HUDEP-2 (cell line): ENCODE measurements around the gene CILP.
"Not testable (repeated sequence)": the region's sequence is repeated elsewhere in the genome, so short reads cannot be mapped to it uniquely, and the experiment has no call there.

Experiments
- DNase-seq, 76 experiments: peaks; one replicate each; lab custom pipeline; 2025; ENCODE audit not compliant: unreplicated experiment in 76 of 76; lab: John Stamatoyannopoulos, UW

The CILP gene

DNA sequence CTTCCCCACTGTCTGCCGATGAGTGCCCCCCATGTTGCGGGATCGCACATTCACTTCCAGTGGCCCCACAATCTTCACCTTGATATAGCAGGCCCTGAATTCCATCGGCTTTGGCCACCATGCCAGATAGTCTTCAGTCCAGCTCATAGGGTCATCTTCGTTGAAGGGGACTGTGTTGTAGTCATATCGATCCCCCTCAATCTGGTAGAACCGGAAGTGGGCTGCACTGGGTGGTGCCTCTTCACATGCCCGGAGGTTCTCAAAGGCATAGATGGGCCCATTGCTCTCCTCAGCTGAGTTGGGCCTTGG, 14.0 kb downstream of the CILP start:
- DNase-seq, result no peak

GRCh38 chr15:65196637-65197336, 14.5 kb downstream of the CILP start:
- DNase-seq, result no peak

DNA sequence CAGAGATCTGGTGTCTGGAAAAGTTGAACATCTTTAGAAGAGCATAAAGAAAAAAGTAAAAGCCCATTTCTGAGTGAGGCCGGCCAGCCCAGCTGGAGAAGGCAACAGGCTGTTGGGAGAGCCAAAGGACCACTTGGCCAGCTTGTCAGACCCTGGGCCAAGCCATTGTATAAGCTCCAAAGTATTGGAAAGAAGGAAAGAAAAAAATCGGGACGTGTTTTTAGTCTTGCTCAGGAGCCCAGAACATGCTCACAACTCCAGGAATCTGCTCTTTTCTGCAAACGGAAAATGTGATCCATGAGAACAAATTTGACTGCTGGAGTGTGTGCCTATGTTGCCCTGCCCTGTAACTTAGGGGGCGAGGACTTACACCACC, 15.7 kb downstream of the CILP start:
- no peak for DNase-seq

DNA sequence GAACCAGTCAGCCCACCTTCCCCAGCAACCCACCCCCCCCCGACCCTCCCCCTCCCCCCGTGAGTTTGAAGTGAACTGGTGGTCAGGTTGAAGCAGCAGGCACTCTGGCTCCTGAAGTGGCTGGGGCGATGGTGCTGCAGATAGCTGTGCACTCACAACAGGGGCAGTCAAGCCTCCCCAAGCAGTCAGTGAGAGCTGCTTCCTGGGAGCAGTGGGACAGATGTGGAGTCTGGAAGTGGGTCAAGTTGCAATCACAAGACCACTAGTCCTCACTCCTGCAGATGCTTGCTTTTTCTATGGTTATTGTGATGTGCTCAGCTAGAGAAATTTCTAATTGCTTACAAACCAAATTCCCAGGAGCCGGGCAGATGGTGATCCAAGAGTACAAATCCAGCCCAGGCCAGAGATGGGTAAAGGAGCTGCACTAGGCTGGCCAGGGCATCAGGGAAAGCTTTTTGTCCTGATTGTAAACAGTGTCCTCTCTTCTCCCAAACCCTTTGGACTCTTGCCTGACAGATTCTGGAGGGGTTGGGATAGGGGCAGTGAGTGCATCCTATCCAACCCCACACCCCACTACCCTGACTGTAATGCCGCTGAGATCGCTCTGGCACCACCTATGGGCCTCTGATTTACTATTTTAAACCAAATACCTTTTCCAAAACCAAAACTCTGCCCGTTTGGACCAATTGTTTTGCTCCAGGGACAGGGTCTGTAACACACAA, 16.3 kb downstream of the CILP start:
- no peak for DNase-seq

DNA sequence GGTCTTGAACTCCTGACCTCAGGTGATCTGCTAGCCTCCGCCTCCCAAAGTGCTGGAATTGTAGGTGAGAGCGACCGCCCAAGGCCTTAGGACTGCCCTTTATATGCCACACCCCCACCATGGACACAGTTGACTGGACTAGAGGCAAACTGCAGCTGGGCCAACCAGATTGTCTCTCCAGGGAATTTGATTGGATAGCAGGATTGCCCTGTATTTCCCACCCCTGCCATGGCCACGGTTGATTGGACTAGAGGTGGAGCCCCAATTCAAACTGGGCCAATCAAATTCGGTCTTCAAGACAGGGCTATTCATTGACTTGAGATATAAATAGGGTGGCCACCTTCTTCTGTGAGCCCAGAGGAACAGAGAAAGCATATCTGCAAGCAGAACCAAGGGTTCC, 19.3 kb downstream of the CILP start:
- DNase-seq, result no peak

DNA sequence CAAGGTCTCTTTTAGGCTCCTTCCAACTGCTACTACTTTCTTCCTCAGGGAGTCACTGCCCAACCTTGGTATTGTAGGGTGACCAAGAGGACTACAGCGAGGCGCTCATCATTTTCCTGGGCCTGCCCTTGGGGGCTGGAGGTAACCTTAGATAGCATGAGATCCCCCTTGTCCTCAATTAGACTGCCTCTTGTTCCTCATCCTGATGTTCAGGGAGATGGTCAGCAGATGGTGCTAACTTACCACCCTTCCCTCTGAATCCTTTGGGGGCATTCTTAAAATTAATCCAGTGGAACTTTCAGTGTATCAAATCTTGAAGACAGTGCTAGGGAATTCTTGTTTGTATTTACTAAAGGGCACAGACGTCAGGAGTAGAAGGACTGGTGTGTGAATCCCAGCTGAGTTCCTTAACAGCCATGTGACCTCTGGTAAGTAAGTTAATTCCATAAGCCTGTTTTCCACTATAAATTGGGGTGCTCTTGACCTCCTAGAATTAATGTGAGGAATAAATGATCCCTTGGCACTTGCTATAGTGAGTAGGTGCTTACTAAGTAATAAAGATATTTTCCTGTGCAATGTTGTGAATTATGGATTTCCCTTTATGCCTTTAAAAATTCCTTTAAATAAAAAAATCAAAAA, 22.1 kb downstream of the CILP start:
- peak in 22 of 76 experiments; percentile 4 to 45 (median 24) for DNase-seq

GRCh38 chr15:65188472-65188871, 22.8 kb downstream of the CILP start:
- not testable (repeated sequence) for DNase-seq

DNA sequence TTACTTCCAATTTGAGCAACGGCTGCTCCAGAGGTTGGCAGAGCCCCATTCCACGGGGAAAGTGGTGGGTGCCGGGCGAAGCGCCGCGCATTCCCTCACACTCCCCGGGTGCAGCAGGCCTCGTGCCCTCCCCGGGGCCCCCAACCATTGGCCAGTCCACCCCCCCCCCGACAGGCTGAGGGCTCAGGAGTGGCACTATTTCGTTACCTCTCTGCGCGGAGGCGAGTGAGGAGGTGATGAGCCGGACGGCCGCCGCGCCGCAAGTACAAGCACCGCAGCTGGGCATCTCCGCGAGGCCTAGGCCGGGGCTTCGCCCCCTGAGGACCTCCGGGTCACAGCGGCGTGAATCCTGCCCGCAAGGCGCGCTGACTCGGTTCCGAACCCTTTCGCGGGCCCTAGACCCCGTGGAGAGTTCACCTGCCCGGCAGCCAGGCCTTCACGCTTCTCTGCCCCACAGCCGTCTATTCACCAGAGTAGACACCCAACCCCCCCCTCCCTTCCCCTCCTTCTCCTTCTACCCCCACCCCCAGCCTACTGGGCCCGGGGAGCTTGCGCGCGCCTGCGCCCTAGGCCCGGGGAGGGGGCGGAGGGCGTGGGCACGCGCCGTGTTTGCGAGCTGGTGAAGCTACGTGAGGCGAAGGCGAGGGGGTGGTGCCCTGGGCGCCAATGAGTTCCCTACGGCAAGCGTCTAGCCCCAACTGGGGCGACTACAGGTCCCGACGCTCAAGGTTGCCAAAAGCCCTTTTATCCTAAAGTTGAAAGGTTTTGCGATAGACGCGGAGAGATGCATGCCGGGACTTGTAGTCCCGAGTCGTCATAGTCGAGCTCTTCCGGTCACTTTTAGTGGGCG, 26.2 kb downstream of the CILP start, which contains the start of gene CLPX:
CLPX (minus strand) TSS at position 475 of the 850 bp plus-strand sequence; CDS start at position 286, 189 bp downstream.
- DNase-seq, result peak; percentile 43 to 95 (median 87)

GRCh38 chr15:65184305-65184867, 26.9 kb downstream of the CILP start:
- DNase-seq, result peak in 43 of 76 experiments; percentile 3 to 59 (median 23)

DNA sequence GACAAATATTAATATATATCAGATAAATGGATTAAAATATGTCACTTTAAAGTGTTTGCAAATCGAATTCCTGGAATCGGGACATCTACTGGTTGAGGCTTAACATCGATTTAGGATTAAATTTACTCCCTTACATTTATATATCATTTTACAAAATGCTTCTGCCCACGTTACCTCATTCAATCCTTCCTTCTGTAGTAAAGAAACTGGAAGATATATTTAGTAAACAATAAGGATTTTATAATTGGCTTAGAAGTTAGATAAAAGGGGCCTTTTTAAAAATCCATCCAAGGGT, 27.5 kb downstream of the CILP start:
- DNase-seq, result no peak

DNA sequence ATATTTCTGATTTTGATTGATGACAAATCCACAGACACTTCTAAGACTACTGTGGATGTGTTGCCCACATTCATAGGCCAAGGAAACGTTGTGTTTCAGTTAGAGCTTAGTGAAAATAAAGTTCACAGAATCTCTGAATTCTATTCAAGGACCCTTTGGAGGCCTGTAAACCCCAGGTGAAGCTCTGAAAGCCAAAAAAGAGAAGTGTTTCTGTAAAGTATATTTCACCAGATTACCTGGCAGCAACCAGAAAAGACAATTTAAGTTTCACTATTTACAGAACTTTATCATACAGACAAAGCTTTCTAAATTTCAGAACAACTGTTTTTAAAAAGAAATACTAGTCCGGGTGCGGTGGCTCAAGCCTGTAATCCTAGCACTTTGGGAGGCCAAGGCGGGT, 28.7 kb downstream of the CILP start:
- no peak for DNase-seq

- DNase-seq, result not testable (repeated sequence)
Observed at GRCh38 chr15:65181582-65182353, 29.5 kb downstream of the CILP start.

GRCh38 chr15:65180167-65180566, 31.1 kb downstream of the CILP start:
- DNase-seq, result no peak

- no peak for DNase-seq
Observed at GRCh38 chr15:65177901-65178300, 33.4 kb downstream of the CILP start.

DNA sequence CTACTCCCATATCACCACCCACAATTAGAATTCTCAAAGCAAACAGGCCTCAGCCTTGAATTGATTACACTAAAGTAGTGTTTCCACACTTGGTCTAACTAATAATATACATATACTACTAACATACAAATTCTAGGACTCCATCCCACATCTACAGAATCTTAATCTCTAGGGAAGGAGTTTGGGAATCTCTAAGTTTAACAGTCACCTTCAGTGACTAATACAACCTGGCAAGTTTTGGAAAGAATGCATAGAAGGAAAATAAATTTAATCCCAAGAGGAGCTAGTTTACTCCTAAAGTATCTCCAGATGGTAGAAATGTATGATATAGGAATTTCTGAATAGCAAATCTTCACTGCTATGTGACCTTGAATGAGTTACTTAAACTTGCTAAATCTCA, 35.2 kb downstream of the CILP start:
- DNase-seq, result no peak

GRCh38 chr15:65175511-65175910, 35.8 kb downstream of the CILP start:
- DNase-seq, result no peak

GRCh38 chr15:65174509-65174908, 36.8 kb downstream of the CILP start:
- no peak for DNase-seq

- no peak for DNase-seq
Observed at GRCh38 chr15:65172531-65172930, 38.7 kb downstream of the CILP start.

- DNase-seq, result no peak
Observed at GRCh38 chr15:65171428-65171827, 39.8 kb downstream of the CILP start.

- DNase-seq, result no peak
Observed at GRCh38 chr15:65165875-65166274, 45.4 kb downstream of the CILP start.
